Measurements from ENCODE around the gene FBXL20.

GRCh38 chr17:39325528-39326240 lies 75.7 kb downstream of the FBXL20 start:
- TF ChIP-seq GATA2 (IDR thresholded peaks at IDR 0.05; ENCODE audit: low read depth, low read length) (no peak), GATA3 (IDR thresholded peaks at IDR 0.05; ENCODE audit: low read depth, low read length) (no peak)
